Caco-2 (cell line): ENCODE results near the gene OCEL1. TPM values are rescaled to one million over a fixed set of nuclear protein-coding genes. Genes with fewer than 3 reads are reported as not detected.
A peak's percentile ranks its signal among the peaks of the same experiment; 100 is the strongest.

ENCODE experiments used
- BruUV-seq: library from RNA; stranded (reverse); fragments of 400-500 nt; replicated peaks from 2 replicates; lab custom pipeline; 2021; lab: Mats Ljungman, UMichigan
- CTCF ChIA-PET: fragments of 300-600 bp; sonication (Branson Sonifier 250); formaldehyde crosslinking; loops from one replicate; lab custom pipeline; 2022; ENCODE audit warnings: antibody characterized with exemption; lab: Charles Lee
- POLR2A ChIA-PET: fragments of 300-600 bp; sonication (Branson Sonifier 250); formaldehyde crosslinking; loops from one replicate; lab custom pipeline; 2022; ENCODE audit warnings: antibody characterized with exemption; lab: Charles Lee
- DNase-seq, 2 experiments: peaks; one replicate each; pipeline versions ENCODE4 v3.0.0 to v3.0.0-alpha.2; 2020 to 2022
- H3K27me3 ChIP-seq: replicated peaks from 2 replicates; pipeline ENCODE4 v1.6.0; 2011; ENCODE audit warnings: low read length; ENCODE audit not compliant: control insufficient read depth, insufficient read depth
- H3K36me3 ChIP-seq: 2 replicates; pipeline ENCODE4 v1.5.1; 2011; ENCODE audit warnings: low read length; ENCODE audit not compliant: control insufficient read depth, insufficient read depth
- H3K4me1 ChIP-seq: fragments of 250-450 bp; sonication (Bioruptor Pico); 2 replicates; pipeline ENCODE4 v1.5.1; 2020; ENCODE audit warnings: mild to moderate bottlenecking
- H3K4me3 ChIP-seq: 2 replicates; pipeline ENCODE4 v1.5.1; 2011; ENCODE audit warnings: low read depth, mild to moderate bottlenecking, control low read depth, low read length
- H3K9me3 ChIP-seq: fragments of 250-450 bp; sonication (Bioruptor Pico); 2 replicates; pipeline ENCODE4 v1.5.1; 2020; ENCODE audit warnings: mild to moderate bottlenecking, moderate library complexity
- H3K27ac Mint-ChIP-seq: one replicate; pipeline ENCODE4 v1.8.0; 2022; ENCODE audit warnings: mixed read lengths; ENCODE audit not compliant: unreplicated experiment
- H3K27me3 Mint-ChIP-seq: one replicate; pipeline ENCODE4 v1.8.0; 2022; ENCODE audit warnings: mixed read lengths; ENCODE audit not compliant: insufficient read depth, unreplicated experiment
- H3K36me3 Mint-ChIP-seq: one replicate; pipeline ENCODE4 v1.8.0; 2022; ENCODE audit warnings: mild to moderate bottlenecking, mixed read lengths; ENCODE audit not compliant: insufficient read depth, unreplicated experiment
- H3K4me1 Mint-ChIP-seq: one replicate; pipeline ENCODE4 v1.8.0; 2022; ENCODE audit warnings: low read depth, mixed read lengths; ENCODE audit not compliant: unreplicated experiment
- H3K4me3 Mint-ChIP-seq: one replicate; pipeline ENCODE4 v1.8.0; 2022; ENCODE audit warnings: mild to moderate bottlenecking, moderate library complexity, mixed read lengths; ENCODE audit not compliant: unreplicated experiment
- H3K9me3 Mint-ChIP-seq: one replicate; pipeline ENCODE4 v1.8.0; 2022; ENCODE audit warnings: mixed read lengths; ENCODE audit not compliant: unreplicated experiment
- CTCF ChIP-seq, 2 experiments: fragments of 200-600 bp in 1 of 2; IDR thresholded peaks; 1 replicate in 1 of 2; 2 replicates in 1 of 2; pipeline versions ENCODE4 v1.5.1 to v1.8.0; 2011 to 2022; ENCODE audit warnings: antibody characterized with exemption in 1 of 2, control low read depth in 1 of 2, inconsistent platforms in 1 of 2, low read depth in 1 of 2, low read length in 1 of 2, mild to moderate bottlenecking in 1 of 2, moderate library complexity in 1 of 2; ENCODE audit not compliant: insufficient read depth in 1 of 2, severe bottlenecking in 1 of 2, unreplicated experiment in 1 of 2
- intact Hi-C: fragments of 100-400 bp; cut with micrococcal nuclease; formaldehyde crosslinking; loops from one replicate; pipeline ENCODE4 v1.10.0; 2022; ENCODE audit not compliant: unreplicated experiment
- total RNA-seq: library from RNA; stranded (reverse); gene quantifications from 2 replicates; pipeline ENCODE4 v1.2.3, GENCODE V29; 2022

OCEL1 gene
- total RNA-seq, 1 experiment from 2014 or later, result 14.9 TPM

GRCh38 chr19:17216058-17216670 is 9.9 kb upstream of the OCEL1 start:
- Mint-ChIP-seq H3K36me3 (peaks cover 45% of the 10 kb centered on the region), H3K27me3 (no peaks in the 10 kb centered on the region), H3K4me3 (peak overlapping the region; percentile 95), H3K9me3 (no peaks in the 10 kb centered on the region), H3K4me1 (no peaks in the 10 kb centered on the region), H3K27ac (no peak overlapping the region)
- Histone ChIP-seq H3K4me3 (no peak overlapping the region; the same call in 1 of the 2 replicates), H3K4me1 (peaks cover 14% of the 10 kb centered on the region; the same call in 1 of the 2 replicates), H3K36me3 (peaks cover 2% of the 10 kb centered on the region; the same call in 1 of the 2 replicates), H3K9me3 (no peaks in the 10 kb centered on the region), H3K27me3 (no peaks in the 10 kb centered on the region)
- ChIA-PET CTCF (interaction anchor here (0.5 to 1.6 kb wide), 3 partner anchors 10 to 119 kb away, joined by 3 to 10 read pairs (median 7); partner anchors contain the start of genes ANKLE1 and OCEL1), POLR2A (interaction anchor here (0.5 to 1.8 kb wide), 12 partner anchors 10 to 861 kb away, joined by 3 to 35 read pairs (median 5); partner anchors contain the start of genes ANKLE1, BABAM1, DDA1 and HAUS8)
- intact Hi-C loops, result no loop called here
- no peak for TF ChIP-seq CTCF (IDR thresholded peaks at IDR 0.05; ENCODE audit: insufficient read depth in 1 of 2, low read depth in 1 of 2, low read length in 1 of 2, severe bottlenecking in 1 of 2, unreplicated experiment in 1 of 2)
- TSS peak; percentile 73 for BruUV-seq
- no peak for DNase-seq

GRCh38 chr19:17219286-17219685 is 6.7 kb upstream of the OCEL1 start:
- no peak for DNase-seq
- no peak for TF ChIP-seq CTCF (IDR thresholded peaks at IDR 0.05; ENCODE audit: insufficient read depth in 1 of 2, low read depth in 1 of 2, low read length in 1 of 2, severe bottlenecking in 1 of 2, unreplicated experiment in 1 of 2)
- ChIA-PET POLR2A (no interaction called here), CTCF (no interaction called here)
- Histone ChIP-seq H3K27me3 (no peaks in the 10 kb centered on the region), H3K4me1 (peaks cover 12% of the 10 kb centered on the region; the same call in 1 of the 2 replicates), H3K9me3 (no peaks in the 10 kb centered on the region), H3K4me3 (no peak overlapping the region), H3K36me3 (peaks cover 2% of the 10 kb centered on the region; the same call in 1 of the 2 replicates)
- Mint-ChIP-seq H3K4me3 (no peak overlapping the region), H3K4me1 (no peaks in the 10 kb centered on the region), H3K36me3 (peaks cover 36% of the 10 kb centered on the region), H3K9me3 (no peaks in the 10 kb centered on the region), H3K27ac (no peak overlapping the region), H3K27me3 (no peaks in the 10 kb centered on the region)
- intact Hi-C loops, result no loop called here
- BruUV-seq, result no TSS peak

- no peaks in the 10 kb centered on the region for H3K4me1 Mint-ChIP-seq
- Histone ChIP-seq H3K4me1 (0 out of 2 replicates have a peak, but pooled peaks cover 8% of the 10 kb centered on the region), H3K36me3 (peaks cover 2% of the 10 kb centered on the region; the same call in 1 of the 2 replicates), H3K4me3 (no peak overlapping the region), H3K27me3 (no peaks in the 10 kb centered on the region), H3K9me3 (no peaks in the 10 kb centered on the region)
- peaks cover 30% of the 10 kb centered on the region for H3K36me3 Mint-ChIP-seq
- CTCF ChIA-PET, result interaction anchor here (0.6 kb wide), 1 partner anchor 40 kb away, joined by 4 read pairs; no protein-coding TSS in a partner anchor
- intact Hi-C loops, result no loop called here
- no peak for DNase-seq
- BruUV-seq, result no TSS peak
- H3K4me3 Mint-ChIP-seq, result no peak overlapping the region
- no peak for TF ChIP-seq CTCF (IDR thresholded peaks at IDR 0.05; ENCODE audit: insufficient read depth in 1 of 2, low read depth in 1 of 2, low read length in 1 of 2, severe bottlenecking in 1 of 2, unreplicated experiment in 1 of 2)
- POLR2A ChIA-PET, result no interaction called here
- no peaks in the 10 kb centered on the region for H3K27me3 Mint-ChIP-seq
- no peak overlapping the region for H3K27ac Mint-ChIP-seq
- H3K9me3 Mint-ChIP-seq, result no peaks in the 10 kb centered on the region
Observed at GRCh38 chr19:17220207-17220758, 5.7 kb upstream of the OCEL1 start.
